ENCODE results near the gene OR5H14. TPM values are rescaled to one million over a fixed set of nuclear protein-coding genes. Genes with fewer than 3 reads are reported as not detected.

Gene OR5H14
- total and polyA plus RNA-seq, 2 donors from 2014 or later, result not detected

GRCh38 chr3:98109807-98110549, 37.3 kb upstream of the OR5H14 start:
- Histone ChIP-seq H3K9ac (ENCODE audit: low read length in 3 of 3) (no peak overlapping the region), H3K4me3 (ENCODE audit: low read length in 3 of 3) (no peak overlapping the region), H3K9me3 (ENCODE audit: control insufficient read depth in 2 of 3, insufficient read depth in 1 of 3, low read length in 3 of 3) (peaks cover 0 to 14% (median 0%) of the 10 kb centered on the region in 3 donors), H3K36me3 (ENCODE audit: control insufficient read depth in 2 of 3, insufficient read depth in 3 of 3, low read length in 3 of 3) (no peaks in the 10 kb centered on the region), H3K27me3 (ENCODE audit: control insufficient read depth, insufficient read depth, low read length) (no peaks in the 10 kb centered on the region), H3K4me1 (ENCODE audit: control insufficient read depth in 2 of 3, insufficient read depth in 2 of 3, low read depth in 1 of 3, low read length in 3 of 3) (no peaks in the 10 kb centered on the region), H3K27ac (ENCODE audit: low read depth in 2 of 2, low read length in 2 of 2) (no peak overlapping the region)
- no peak for TF ChIP-seq CTCF (IDR thresholded peaks at IDR 0.05; ENCODE audit: borderline replicate concordance, extremely low read depth, insufficient read depth)
- DNase-seq (no peak), FAIRE-seq (no peak)
- intact Hi-C loops (cut with DNase I), result no loop called here

GRCh38 chr3:98110550-98110908, 36.8 kb upstream of the OR5H14 start:
- Histone ChIP-seq H3K9me3 (ENCODE audit: control insufficient read depth in 2 of 3, insufficient read depth in 1 of 3, low read length in 3 of 3) (peaks cover 0 to 17% (median 0%) of the 10 kb centered on the region in 3 donors), H3K4me1 (ENCODE audit: control insufficient read depth in 2 of 3, insufficient read depth in 2 of 3, low read depth in 1 of 3, low read length in 3 of 3) (no peaks in the 10 kb centered on the region), H3K27me3 (ENCODE audit: control insufficient read depth, insufficient read depth, low read length) (no peaks in the 10 kb centered on the region), H3K9ac (ENCODE audit: low read length in 3 of 3) (no peak overlapping the region), H3K27ac (ENCODE audit: low read depth in 2 of 2, low read length in 2 of 2) (no peak overlapping the region), H3K36me3 (ENCODE audit: control insufficient read depth in 2 of 3, insufficient read depth in 3 of 3, low read length in 3 of 3) (no peaks in the 10 kb centered on the region), H3K4me3 (ENCODE audit: low read length in 3 of 3) (no peak overlapping the region)
- FAIRE-seq, result no peak
- no peak for DNase-seq
- no peak for TF ChIP-seq CTCF (IDR thresholded peaks at IDR 0.05; ENCODE audit: borderline replicate concordance, extremely low read depth, insufficient read depth)
- intact Hi-C loops (cut with DNase I), result no loop called here

GRCh38 chr3:98114264-98114663, 33.0 kb upstream of the OR5H14 start:
- H3K27ac ChIP-seq (ENCODE audit: low read depth in 2 of 2, low read length in 2 of 2), result no peak overlapping the region
- no peaks in the 10 kb centered on the region for H3K27me3 ChIP-seq (ENCODE audit: control insufficient read depth, insufficient read depth, low read length)
- H3K4me3 ChIP-seq (ENCODE audit: low read length in 3 of 3), result no peak overlapping the region
- TF ChIP-seq CTCF (IDR thresholded peaks at IDR 0.05; ENCODE audit: borderline replicate concordance, extremely low read depth, insufficient read depth), result no peak
- DNase-seq (no peak), FAIRE-seq (no peak)
- peaks cover 0 to 21% (median 0%) of the 10 kb centered on the region in 3 donors for H3K9me3 ChIP-seq (ENCODE audit: control insufficient read depth in 2 of 3, insufficient read depth in 1 of 3, low read length in 3 of 3)
- H3K4me1 ChIP-seq (ENCODE audit: control insufficient read depth in 2 of 3, insufficient read depth in 2 of 3, low read depth in 1 of 3, low read length in 3 of 3), result no peaks in the 10 kb centered on the region
- intact Hi-C loops (cut with DNase I), result no loop called here
- no peaks in the 10 kb centered on the region for H3K36me3 ChIP-seq (ENCODE audit: control insufficient read depth in 2 of 3, insufficient read depth in 3 of 3, low read length in 3 of 3)
- H3K9ac ChIP-seq (ENCODE audit: low read length in 3 of 3), result no peak overlapping the region
